GM12878 (cell line): ENCODE measurements around the gene KDM5C. TPM values are rescaled to one million over a fixed set of nuclear protein-coding genes. Genes with fewer than 3 reads are reported as not detected.

ENCODE experiments used
- ATAC-seq: fragments of 200-7000 bp; cut with Tn5 transposase; 3 replicates; pipeline ENCODE4 v1.9.1; 2020; ENCODE audit warnings: mild to moderate bottlenecking, moderate library complexity
- BruUV-seq: library from RNA; stranded (reverse); fragments of 400-500 nt; replicated peaks from 2 replicates; lab custom pipeline; 2021; lab: Mats Ljungman, UMichigan
- CTCF ChIA-PET: fragments of 300-600 bp; sonication (Branson Sonifier 250); formaldehyde crosslinking; extraction: SDS; loops from one replicate; lab custom pipeline; 2021; ENCODE audit warnings: inconsistent platforms; lab: Yijun Ruan, JAX
- POLR2A ChIA-PET: fragments of 350-600 bp; formaldehyde crosslinking; extraction: SDS; loops from one replicate; lab custom pipeline; 2021; ENCODE audit warnings: inconsistent platforms; lab: Charles Lee
- RAD21 ChIA-PET: fragments of 300-600 bp; sonication (Branson Sonifier 250); formaldehyde crosslinking; loops from one replicate; lab custom pipeline; 2023; ENCODE audit warnings: antibody characterized with exemption; ENCODE audit not compliant: unreplicated experiment; lab: Charles Lee
- SMC1A ChIA-PET: fragments of 300-600 bp; sonication (Branson Sonifier 250); formaldehyde crosslinking; loops from one replicate; lab custom pipeline; 2023; ENCODE audit not compliant: unreplicated experiment, uncharacterized antibody; lab: Charles Lee
- DNase-seq: peaks from one replicate; pipeline ENCODE4 v3.0.0-alpha.2; 2011; ENCODE audit warnings: low read depth, low spot score
- FAIRE-seq: peaks from 3 replicates; lab custom pipeline; 2011; peaks lifted over from hg19 to GRCh38; lab: Jason Lieb, UNC
- H2AFZ ChIP-seq: 2 replicates; pipeline ENCODE4 v1.6.0; 2011; ENCODE audit warnings: low read depth, low read length, control low read depth; ENCODE audit not compliant: control insufficient read depth
- H3K27ac ChIP-seq: 2 replicates; pipeline ENCODE4 v1.5.1; 2011; ENCODE audit warnings: control low read depth; ENCODE audit not compliant: control insufficient read depth, insufficient read depth
- H3K27me3 ChIP-seq, 2 experiments: replicated peaks in 1 of 2; 2 replicates each; pipeline versions ENCODE4 v1.6.0 to v1.6.1; 2011; ENCODE audit warnings: low read length in 1 of 2; ENCODE audit not compliant: control insufficient read depth in 2 of 2, insufficient read depth in 2 of 2
- H3K36me3 ChIP-seq, 2 experiments: 2 replicates each; pipeline ENCODE4 v1.5.1; 2011; ENCODE audit warnings: low read length in 1 of 2; ENCODE audit not compliant: control insufficient read depth in 2 of 2, insufficient read depth in 2 of 2
- H3K4me1 ChIP-seq: 2 replicates; pipeline ENCODE4 v1.6.1; 2011; ENCODE audit warnings: mild to moderate bottlenecking, low read length, moderate library complexity, mixed read lengths; ENCODE audit not compliant: control insufficient read depth, insufficient read depth
- H3K4me2 ChIP-seq: 2 replicates; pipeline ENCODE4 v1.6.0; 2011; ENCODE audit warnings: control low read depth; ENCODE audit not compliant: control insufficient read depth, insufficient read depth
- H3K4me3 ChIP-seq: fragments of 200-600 bp; sonication (generic); 2 replicates; pipeline ENCODE4 v1.5.1; 2016
- H3K79me2 ChIP-seq: 2 replicates; pipeline ENCODE4 v1.6.0; 2011; ENCODE audit warnings: low read length; ENCODE audit not compliant: control insufficient read depth, insufficient read depth
- H3K9ac ChIP-seq: 2 replicates; pipeline ENCODE4 v1.8.0; 2011; ENCODE audit warnings: low read length, control low read depth, mixed read lengths; ENCODE audit not compliant: control insufficient read depth, insufficient read depth
- H3K9me3 ChIP-seq: replicated peaks from 3 replicates; pipeline ENCODE4 v1.5.1; 2011; ENCODE audit warnings: mild to moderate bottlenecking, low read length; ENCODE audit not compliant: control insufficient read depth, insufficient read depth
- H4K20me1 ChIP-seq: 2 replicates; pipeline ENCODE4 v1.6.0; 2011; ENCODE audit not compliant: control insufficient read depth, insufficient read depth
- BCL11A ChIP-seq: IDR thresholded peaks from 2 replicates; pipeline ENCODE4 v1.6.1; 2011; ENCODE audit warnings: low read depth, low read length
- E2F4 ChIP-seq: IDR thresholded peaks from 2 replicates; pipeline ENCODE4 v1.6.1; 2012; ENCODE audit warnings: low read depth, low read length, improper control_type of control experiment
- GABPA ChIP-seq: IDR thresholded peaks from 2 replicates; pipeline ENCODE4 v1.6.1; 2014; ENCODE audit warnings: antibody characterized with exemption, low read depth, mild to moderate bottlenecking, inconsistent platforms
- IKZF1 ChIP-seq: fragments of 450-650 bp; conservative IDR thresholded peaks from 2 replicates; pipeline ENCODE4 v1.6.1; 2017; ENCODE audit warnings: antibody characterized with exemption, mild to moderate bottlenecking
- POLR2AphosphoS5 ChIP-seq: IDR thresholded peaks from 2 replicates; pipeline ENCODE4 v1.6.1; 2011; ENCODE audit warnings: mild to moderate bottlenecking, low read length, inconsistent platforms
- RB1 ChIP-seq: fragments of 450-650 bp; formaldehyde crosslinking; IDR thresholded peaks from 2 replicates; pipeline ENCODE4 v1.6.1; 2017; ENCODE audit warnings: mild to moderate bottlenecking, borderline replicate concordance
- RELA ChIP-seq: fragments of 450-650 bp; IDR thresholded peaks from 2 replicates; pipeline ENCODE4 v1.8.0; 2014; ENCODE audit warnings: borderline replicate concordance; ENCODE audit not compliant: partially characterized antibody
- SRF ChIP-seq, 2 experiments: IDR thresholded peaks; 2 replicates each; pipeline ENCODE4 v1.6.1; 2011; ENCODE audit warnings: low read depth in 2 of 2, low read length in 2 of 2, mild to moderate bottlenecking in 1 of 2, moderate library complexity in 1 of 2
- TAF1 ChIP-seq: IDR thresholded peaks from 2 replicates; pipeline ENCODE4 v1.6.1; 2011; ENCODE audit warnings: mild to moderate bottlenecking, low read depth, low read length, borderline replicate concordance
- ZNF384 ChIP-seq: IDR thresholded peaks from 2 replicates; pipeline ENCODE4 v1.6.1; 2012; ENCODE audit warnings: low read depth, mild to moderate bottlenecking, low read length, improper control_type of control experiment, borderline replicate concordance
- WGBS: methylation state at CpG from one replicate; pipeline ENCODE4 v1.1.6; 2016; ENCODE audit warnings: low lambda C conversion rate; ENCODE audit not compliant: insufficient replicate concordance, insufficient coverage; ENCODE audit errors: missing lambda C conversion rate; 5-methylcytosine and 5-hydroxymethylcytosine counted together
- in situ Hi-C: fragments of 300-500 bp; cut with MboI; formaldehyde crosslinking; loops from 9 replicates; pipeline ENCODE4 v1.14.3; 2018; ENCODE audit warnings: mixed read lengths
- intact Hi-C: fragments of 100-400 bp; cut with micrococcal nuclease; formaldehyde crosslinking; loops from one replicate; pipeline ENCODE4 v1.14.2; 2022; ENCODE audit not compliant: unreplicated experiment
- polyA plus RNA-seq, 11 experiments: library from polyadenylated mRNA; depleted of rRNA in 4 of 11; unstranded in 6 of 11; stranded (reverse) in 5 of 11; fragments of >200 nt; fragmentation: Nextera tagmentation in 4 of 11; fragmentation: Illumina TruSeq in 1 of 11; extraction: Ambion mirVana in 4 of 11; extraction: Trizol in 1 of 11; gene quantifications; 1 replicate in 1 of 11; 2 replicates in 10 of 11; pipeline versions ENCODE4 v1.2.1 to v1.2.3, GENCODE V29; 2011 to 2016; ENCODE audit warnings: inconsistent platforms in 2 of 11, missing spikeins in 2 of 11, low read depth in 1 of 11
- total RNA-seq, 4 experiments: library from RNA; depleted of rRNA in 3 of 4; stranded (reverse); fragments of >200 nt in 3 of 4; fragmentation: Illumina TruSeq in 1 of 4; extraction: Trizol in 1 of 4; gene quantifications; 2 replicates each; pipeline versions ENCODE4 v1.2.1 to v1.2.3, GENCODE V29; 2013 to 2021
- TF ChIP-seq, protein P1 (sequence below): IDR thresholded peaks from 2 replicates; pipeline ENCODE4 v1.6.1; 2012; ENCODE audit warnings: mild to moderate bottlenecking, low read depth, low read length
- TF ChIP-seq, protein P2 (sequence below): IDR thresholded peaks from 2 replicates; pipeline ENCODE4 v1.6.1; 2011; ENCODE audit warnings: borderline replicate concordance, low read depth, mild to moderate bottlenecking, moderate library complexity, mixed read lengths, low read length; ENCODE audit not compliant: insufficient read depth; ENCODE audit errors: extremely low read length
- TF ChIP-seq, protein P3 (sequence below): fragments of 150-350 bp; IDR thresholded peaks from 2 replicates; pipeline ENCODE4 v1.6.1; 2016; ENCODE audit warnings: low read depth, low read length

The KDM5C gene
- total and polyA plus RNA-seq, 10 of the 15 experiments (the other 5 are each of a cell fraction or from before 2014, with no cell fraction given), result 1.5 to 110 (median 53.0) TPM

- no peak for TF ChIP-seq E2F4
- TF ChIP-seq, protein P1, sequence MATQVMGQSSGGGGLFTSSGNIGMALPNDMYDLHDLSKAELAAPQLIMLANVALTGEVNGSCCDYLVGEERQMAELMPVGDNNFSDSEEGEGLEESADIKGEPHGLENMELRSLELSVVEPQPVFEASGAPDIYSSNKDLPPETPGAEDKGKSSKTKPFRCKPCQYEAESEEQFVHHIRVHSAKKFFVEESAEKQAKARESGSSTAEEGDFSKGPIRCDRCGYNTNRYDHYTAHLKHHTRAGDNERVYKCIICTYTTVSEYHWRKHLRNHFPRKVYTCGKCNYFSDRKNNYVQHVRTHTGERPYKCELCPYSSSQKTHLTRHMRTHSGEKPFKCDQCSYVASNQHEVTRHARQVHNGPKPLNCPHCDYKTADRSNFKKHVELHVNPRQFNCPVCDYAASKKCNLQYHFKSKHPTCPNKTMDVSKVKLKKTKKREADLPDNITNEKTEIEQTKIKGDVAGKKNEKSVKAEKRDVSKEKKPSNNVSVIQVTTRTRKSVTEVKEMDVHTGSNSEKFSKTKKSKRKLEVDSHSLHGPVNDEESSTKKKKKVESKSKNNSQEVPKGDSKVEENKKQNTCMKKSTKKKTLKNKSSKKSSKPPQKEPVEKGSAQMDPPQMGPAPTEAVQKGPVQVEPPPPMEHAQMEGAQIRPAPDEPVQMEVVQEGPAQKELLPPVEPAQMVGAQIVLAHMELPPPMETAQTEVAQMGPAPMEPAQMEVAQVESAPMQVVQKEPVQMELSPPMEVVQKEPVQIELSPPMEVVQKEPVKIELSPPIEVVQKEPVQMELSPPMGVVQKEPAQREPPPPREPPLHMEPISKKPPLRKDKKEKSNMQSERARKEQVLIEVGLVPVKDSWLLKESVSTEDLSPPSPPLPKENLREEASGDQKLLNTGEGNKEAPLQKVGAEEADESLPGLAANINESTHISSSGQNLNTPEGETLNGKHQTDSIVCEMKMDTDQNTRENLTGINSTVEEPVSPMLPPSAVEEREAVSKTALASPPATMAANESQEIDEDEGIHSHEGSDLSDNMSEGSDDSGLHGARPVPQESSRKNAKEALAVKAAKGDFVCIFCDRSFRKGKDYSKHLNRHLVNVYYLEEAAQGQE, result no peak
- TF ChIP-seq ZNF384, result no peak
These were observed 32.8 kb upstream of the KDM5C start (continued) for GRCh38 chrX:53257670-53258423.

GRCh38 chrX:53257166-53257565 is 32.2 kb upstream of the KDM5C start:
- Histone ChIP-seq H3K27ac (no peak overlapping the region), H3K9ac (no peak overlapping the region), H3K79me2 (no peaks in the 10 kb centered on the region), H3K4me2 (no peak overlapping the region), H3K9me3 (no peaks in the 10 kb centered on the region), H3K4me1 (no peaks in the 10 kb centered on the region), H3K27me3 (no peaks in the 10 kb centered on the region; a peak in 1 of 4 replicates), H3K36me3 (no peaks in the 10 kb centered on the region), H2AFZ (no peak overlapping the region), H4K20me1 (no peaks in the 10 kb centered on the region), H3K4me3 (no peak overlapping the region)
- RAD21 ChIA-PET, result no interaction called here
- FAIRE-seq (no peak), DNase-seq (no peak), ATAC-seq (no peak)
- intact Hi-C loops (no loop called here), in situ Hi-C loops (no loop called here)
- POLR2A ChIA-PET, result no interaction called here
- BruUV-seq, result no TSS peak
- CTCF ChIA-PET, result no interaction called here
- WGBS, result 71% methylated on average over 13 of the region's 13 CpGs
- SMC1A ChIA-PET, result interaction anchor here (1.4 kb wide), 1 partner anchor 10 kb away, joined by 3 read pairs; no protein-coding TSS in a partner anchor
- TF ChIP-seq POLR2AphosphoS5 (no peak), RELA (no peak), IKZF1 (no peak), TAF1 (no peak), BCL11A (no peak), GABPA (no peak), SRF (IDR thresholded peaks at IDR 0.05; ENCODE audit: low read depth in 2 of 2, low read length in 2 of 2) (no peak), RB1 (no peak)
- TF ChIP-seq, protein P2, sequence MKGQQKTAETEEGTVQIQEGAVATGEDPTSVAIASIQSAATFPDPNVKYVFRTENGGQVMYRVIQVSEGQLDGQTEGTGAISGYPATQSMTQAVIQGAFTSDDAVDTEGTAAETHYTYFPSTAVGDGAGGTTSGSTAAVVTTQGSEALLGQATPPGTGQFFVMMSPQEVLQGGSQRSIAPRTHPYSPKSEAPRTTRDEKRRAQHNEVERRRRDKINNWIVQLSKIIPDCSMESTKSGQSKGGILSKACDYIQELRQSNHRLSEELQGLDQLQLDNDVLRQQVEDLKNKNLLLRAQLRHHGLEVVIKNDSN, result no peak
- TF ChIP-seq, protein P3, sequence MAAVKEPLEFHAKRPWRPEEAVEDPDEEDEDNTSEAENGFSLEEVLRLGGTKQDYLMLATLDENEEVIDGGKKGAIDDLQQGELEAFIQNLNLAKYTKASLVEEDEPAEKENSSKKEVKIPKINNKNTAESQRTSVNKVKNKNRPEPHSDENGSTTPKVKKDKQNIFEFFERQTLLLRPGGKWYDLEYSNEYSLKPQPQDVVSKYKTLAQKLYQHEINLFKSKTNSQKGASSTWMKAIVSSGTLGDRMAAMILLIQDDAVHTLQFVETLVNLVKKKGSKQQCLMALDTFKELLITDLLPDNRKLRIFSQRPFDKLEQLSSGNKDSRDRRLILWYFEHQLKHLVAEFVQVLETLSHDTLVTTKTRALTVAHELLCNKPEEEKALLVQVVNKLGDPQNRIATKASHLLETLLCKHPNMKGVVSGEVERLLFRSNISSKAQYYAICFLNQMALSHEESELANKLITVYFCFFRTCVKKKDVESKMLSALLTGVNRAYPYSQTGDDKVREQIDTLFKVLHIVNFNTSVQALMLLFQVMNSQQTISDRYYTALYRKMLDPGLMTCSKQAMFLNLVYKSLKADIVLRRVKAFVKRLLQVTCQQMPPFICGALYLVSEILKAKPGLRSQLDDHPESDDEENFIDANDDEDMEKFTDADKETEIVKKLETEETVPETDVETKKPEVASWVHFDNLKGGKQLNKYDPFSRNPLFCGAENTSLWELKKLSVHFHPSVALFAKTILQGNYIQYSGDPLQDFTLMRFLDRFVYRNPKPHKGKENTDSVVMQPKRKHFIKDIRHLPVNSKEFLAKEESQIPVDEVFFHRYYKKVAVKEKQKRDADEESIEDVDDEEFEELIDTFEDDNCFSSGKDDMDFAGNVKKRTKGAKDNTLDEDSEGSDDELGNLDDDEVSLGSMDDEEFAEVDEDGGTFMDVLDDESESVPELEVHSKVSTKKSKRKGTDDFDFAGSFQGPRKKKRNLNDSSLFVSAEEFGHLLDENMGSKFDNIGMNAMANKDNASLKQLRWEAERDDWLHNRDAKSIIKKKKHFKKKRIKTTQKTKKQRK, result no peak
